ENCODE data around the gene PPP2R2C. TPM values are rescaled to one million over a fixed set of nuclear protein-coding genes. Genes with fewer than 3 reads are reported as not detected.

PPP2R2C gene
- total and polyA plus RNA-seq, 2 of the 4 experiments (the other 2 are of a cell fraction): 0.03 TPM; not detected in 1

DNA sequence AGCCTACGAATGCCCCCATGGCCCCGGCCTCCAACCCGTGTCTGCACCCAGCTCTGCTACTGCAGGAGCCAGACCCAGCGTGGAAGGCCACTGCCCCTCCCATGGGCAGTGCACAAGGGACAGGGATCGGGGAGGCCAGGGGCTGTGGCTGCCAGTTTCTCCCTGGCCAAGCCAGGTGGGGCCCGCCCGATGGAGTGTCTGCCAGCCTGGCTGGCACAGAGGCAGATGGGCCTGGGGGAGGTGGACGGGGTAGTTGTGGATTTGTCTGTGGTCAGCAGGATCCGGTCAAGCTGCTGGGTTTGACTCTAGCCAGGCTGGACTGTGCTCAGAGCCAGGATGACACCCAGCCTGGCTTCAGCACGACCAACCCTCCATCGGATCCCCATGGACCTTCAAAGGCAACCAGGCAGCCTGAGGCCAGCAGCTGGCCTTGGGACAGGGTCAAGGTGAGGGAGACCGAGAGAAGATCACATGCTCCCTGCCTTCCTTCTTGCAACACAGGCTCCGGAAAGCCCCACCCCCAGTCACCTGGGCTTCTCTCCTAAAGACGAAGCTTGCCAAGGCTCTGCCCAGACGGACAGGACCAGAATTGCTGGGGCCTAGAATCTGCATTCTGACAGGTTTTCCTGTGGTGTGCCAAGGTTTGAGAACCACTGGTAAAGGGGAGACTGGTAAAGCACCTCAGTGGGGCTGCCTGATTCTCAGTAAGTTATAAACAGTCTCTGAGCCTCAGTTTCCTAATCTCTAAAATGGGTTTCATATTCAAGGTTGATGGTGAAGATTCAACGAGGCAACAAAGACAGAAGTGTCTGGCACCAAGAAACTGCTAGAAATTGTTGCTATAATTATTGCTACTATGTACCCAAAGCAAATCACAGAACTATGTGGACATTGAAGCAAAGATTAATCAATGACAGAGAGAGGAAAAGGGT lies 78.6 kb downstream of the PPP2R2C start:
- CTCF ChIA-PET: no interaction called here

More for the DNA sequence above, 78.6 kb downstream of the PPP2R2C start:
- DNase-seq (no peak), ATAC-seq (ENCODE audit: low read depth) (no peak)
- H2AK5ac ChIP-seq (ENCODE audit: low read depth, low read length): no peak overlapping the region
- H3K4me3 ChIP-seq (ENCODE audit: insufficient read depth, low read depth, low read length): no peak overlapping the region
- no peak overlapping the region for H2AK9ac ChIP-seq (replicated peaks; ENCODE audit: low read depth, low read length, poor library complexity)
- TF ChIP-seq, protein P1, sequence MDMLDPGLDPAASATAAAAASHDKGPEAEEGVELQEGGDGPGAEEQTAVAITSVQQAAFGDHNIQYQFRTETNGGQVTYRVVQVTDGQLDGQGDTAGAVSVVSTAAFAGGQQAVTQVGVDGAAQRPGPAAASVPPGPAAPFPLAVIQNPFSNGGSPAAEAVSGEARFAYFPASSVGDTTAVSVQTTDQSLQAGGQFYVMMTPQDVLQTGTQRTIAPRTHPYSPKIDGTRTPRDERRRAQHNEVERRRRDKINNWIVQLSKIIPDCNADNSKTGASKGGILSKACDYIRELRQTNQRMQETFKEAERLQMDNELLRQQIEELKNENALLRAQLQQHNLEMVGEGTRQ (IDR thresholded peaks at IDR 0.05; ENCODE audit: low read depth, low read length): no peak
- TF ChIP-seq POLR2A (IDR thresholded peaks at IDR 0.05; ENCODE audit: low read depth, low read length) (no peak), MAZ (IDR thresholded peaks at IDR 0.05; ENCODE audit: borderline replicate concordance, low read depth, low read length) (no peak), RFX5 (IDR thresholded peaks at IDR 0.05; ENCODE audit: low read depth, low read length) (no peak), RAD21 (IDR thresholded peaks at IDR 0.05; ENCODE audit: low read length) (no peak)
- no peak overlapping the region for H2BK20ac ChIP-seq (ENCODE audit: low read depth, low read length)
- POLR2A ChIA-PET (ENCODE audit: unreplicated experiment): no interaction called here
- no peak overlapping the region for H3K4ac ChIP-seq (ENCODE audit: low read depth, low read length)
- H3K36me3 ChIP-seq (ENCODE audit: control insufficient read depth, insufficient read depth, low read length): no peaks in the 10 kb centered on the region
- H3K4me1 ChIP-seq (ENCODE audit: control insufficient read depth, insufficient read depth, low read length): no peaks in the 10 kb centered on the region
- H3K23ac ChIP-seq (ENCODE audit: low read depth, low read length): no peak overlapping the region
- no peaks in the 10 kb centered on the region for H3K79me1 ChIP-seq (ENCODE audit: low read depth in 1 of 2, low read length in 2 of 2)
- H3K56ac ChIP-seq (ENCODE audit: extremely low read depth, insufficient read depth, low read length): no peak overlapping the region
- peaks cover 25% of the 10 kb centered on the region for H3K27me3 ChIP-seq (ENCODE audit: control insufficient read depth, insufficient read depth, low read length)
- no peak overlapping the region for H2BK5ac ChIP-seq (ENCODE audit: low read depth, low read length, poor library complexity, severe bottlenecking)
- H3K14ac ChIP-seq (replicated peaks; ENCODE audit: low read depth, low read length): no peak overlapping the region
- H4K8ac ChIP-seq (ENCODE audit: low read depth in 2 of 2, low read length in 2 of 2): no peak overlapping the region
- no peak overlapping the region for H2BK15ac ChIP-seq (ENCODE audit: low read depth, low read length)
- BruUV-seq (replicated peaks): no TSS peak
- 66% methylated on average over 9 of the region's 16 CpGs; no CpG with 5 or more reads in 1 of the 2 experiments for WGBS, 2 experiments (ENCODE audit: extremely low coverage in 2 of 2, insufficient read length in 1 of 2)
- H2AFZ ChIP-seq (replicated peaks; ENCODE audit: low read length, poor library complexity): no peak overlapping the region
- no peak overlapping the region for H3K9ac ChIP-seq (ENCODE audit: low read depth, low read length)
- no peaks in the 10 kb centered on the region for H4K20me1 ChIP-seq (ENCODE audit: insufficient read depth, low read length)
- dilution Hi-C loops (cut with HindIII; ENCODE audit: low sequenced_read_pairs, unreplicated experiment) (no loop called here), in situ Hi-C loops (cut with MboI; ENCODE audit: low sequenced_read_pairs) (no loop called here), intact Hi-C loops (cut with micrococcal nuclease) (no loop called here)
- H2BK120ac ChIP-seq (ENCODE audit: low read depth, low read length): no peak overlapping the region
- no peaks in the 10 kb centered on the region for H3K9me3 ChIP-seq (ENCODE audit: control insufficient read depth, insufficient read depth, low read length)
- no peak overlapping the region for H4K91ac ChIP-seq (ENCODE audit: insufficient read depth, low read depth, low read length)
- H4K5ac ChIP-seq (ENCODE audit: low read depth, low read length): no peak overlapping the region
- H3K9me1 ChIP-seq (ENCODE audit: insufficient read depth, low read length): no peaks in the 10 kb centered on the region
- no peak overlapping the region for H3K4me2 ChIP-seq (ENCODE audit: low read depth, low read length)
- H3K18ac ChIP-seq (ENCODE audit: low read depth, low read length): no peak overlapping the region
- no peak overlapping the region for H3K27ac ChIP-seq (ENCODE audit: insufficient read depth, low read length)

Measured in IMR-90 (cell line).